HepG2 (cell line): ENCODE measurements around the gene HCK. TPM values are rescaled to one million over a fixed set of nuclear protein-coding genes. Genes with fewer than 3 reads are reported as not detected.

Experiments
- ATAC-seq: fragments of 200-7000 bp; cut with Tn5 transposase; 3 replicates; pipeline ENCODE4 v1.9.1; 2020; ENCODE audit warnings: mild to moderate bottlenecking, moderate library complexity
- BruUV-seq: library from RNA; stranded (reverse); fragments of 400-500 nt; replicated peaks from 2 replicates; lab custom pipeline; 2021; lab: Mats Ljungman, UMichigan
- CTCF ChIA-PET: fragments of 300-600 bp; formaldehyde crosslinking; extraction: SDS; loops from one replicate; lab custom pipeline; 2021; ENCODE audit warnings: low total read pairs, inconsistent platforms, low intra/inter-chr PET ratio; lab: Yijun Ruan, JAX
- POLR2A ChIA-PET: fragments of 350-600 bp; sonication (Branson Sonifier 250); formaldehyde crosslinking; loops from one replicate; lab custom pipeline; 2020; ENCODE audit warnings: antibody characterized with exemption, inconsistent platforms; lab: Yijun Ruan, JAX
- DNase-seq: peaks from one replicate; pipeline ENCODE4 v3.0.0-alpha.2; 2015; ENCODE audit warnings: low spot score
- FAIRE-seq: peaks from 3 replicates; lab custom pipeline; 2011; peaks lifted over from hg19 to GRCh38; lab: Jason Lieb, UNC
- H2AFZ ChIP-seq: one replicate; pipeline ENCODE4 v1.6.1; 2011; ENCODE audit warnings: low read length, inconsistent platforms
- H3K27ac ChIP-seq: fragments of 300-600 bp; 3 replicates; pipeline ENCODE4 v1.8.0; 2011; ENCODE audit warnings: mixed run types, mild to moderate bottlenecking, mixed read lengths, low read length, inconsistent platforms; ENCODE audit not compliant: insufficient read depth; ENCODE audit errors: extremely low read length
- H3K27me3 ChIP-seq, 2 experiments: fragments of 200-600 bp in 1 of 2; 2 replicates in 1 of 2; 3 replicates in 1 of 2; pipeline versions ENCODE4 v1.6.0 to v1.8.0; 2011; ENCODE audit warnings: low read length in 2 of 2, mild to moderate bottlenecking in 2 of 2, moderate library complexity in 2 of 2, inconsistent platforms in 1 of 2; ENCODE audit not compliant: insufficient read depth in 2 of 2, control insufficient read depth in 1 of 2
- H3K36me3 ChIP-seq, 2 experiments: fragments of 200-600 bp in 1 of 2; replicated peaks in 1 of 2; 2 replicates in 1 of 2; 3 replicates in 1 of 2; pipeline versions ENCODE4 v1.5.1 to v1.8.0; 2011; ENCODE audit warnings: low read length in 2 of 2, inconsistent platforms in 1 of 2; ENCODE audit not compliant: insufficient read depth in 2 of 2, control insufficient read depth in 1 of 2
- H3K4me1 ChIP-seq: 2 replicates; pipeline ENCODE4 v1.5.1; 2012; ENCODE audit warnings: low read length, inconsistent platforms; ENCODE audit not compliant: insufficient read depth
- H3K4me2 ChIP-seq: 2 replicates; pipeline ENCODE4 v1.6.0; 2011; ENCODE audit warnings: low read depth, low read length, inconsistent platforms
- H3K4me3 ChIP-seq, 3 experiments: fragments of 200-600 bp in 1 of 3; sonication (generic), shearing (Covaris generic) in 1 of 3; replicated peaks in 1 of 3; 2 replicates each; pipeline ENCODE4 v1.5.1; 2011 to 2016; ENCODE audit warnings: low read length in 3 of 3, inconsistent platforms in 2 of 3, low read depth in 2 of 3, mild to moderate bottlenecking in 2 of 3, control low read depth in 1 of 3, mixed read lengths in 1 of 3; ENCODE audit not compliant: insufficient read depth in 1 of 3
- H3K79me2 ChIP-seq: one replicate; pipeline ENCODE4 v1.6.1; 2011; ENCODE audit warnings: low read length, inconsistent platforms; ENCODE audit not compliant: insufficient read depth
- H3K9ac ChIP-seq: 2 replicates; pipeline ENCODE4 v1.6.0; 2011; ENCODE audit warnings: mild to moderate bottlenecking, low read depth, low read length, inconsistent platforms; ENCODE audit not compliant: insufficient read depth
- H3K9me3 ChIP-seq: 2 replicates; pipeline ENCODE4 v1.5.1; 2012; ENCODE audit warnings: mild to moderate bottlenecking, low read length
- H4K20me1 ChIP-seq: 2 replicates; pipeline ENCODE4 v1.6.0; 2011; ENCODE audit warnings: inconsistent platforms, mild to moderate bottlenecking, low read length, moderate library complexity; ENCODE audit not compliant: insufficient read depth
- ATF1 ChIP-seq: IDR thresholded peaks from 2 replicates; pipeline ENCODE4 v1.6.1; 2016; ENCODE audit warnings: mild to moderate bottlenecking, control low read depth
- ELF4 ChIP-seq: sonication (generic); formaldehyde crosslinking; IDR thresholded peaks from 2 replicates; pipeline ENCODE4 v1.5.0; 2020; ENCODE audit warnings: missing genetic modification reagents, mild to moderate bottlenecking, moderate library complexity, borderline replicate concordance
- FOXO1 ChIP-seq: sonication (generic); formaldehyde crosslinking; IDR thresholded peaks from 2 replicates; pipeline ENCODE4 v1.4.0; 2020; ENCODE audit warnings: missing genetic modification reagents
- GTF3A ChIP-seq: sonication (generic); formaldehyde crosslinking; conservative IDR thresholded peaks from 2 replicates; pipeline ENCODE4 v1.4.0; 2020; ENCODE audit warnings: mild to moderate bottlenecking, missing genetic modification reagents
- MAFG ChIP-seq: sonication (generic); formaldehyde crosslinking; IDR thresholded peaks from 2 replicates; pipeline ENCODE4 v1.5.1; 2020; ENCODE audit warnings: mild to moderate bottlenecking, missing genetic modification reagents
- RFXAP ChIP-seq: sonication (generic); formaldehyde crosslinking; IDR thresholded peaks from 2 replicates; pipeline ENCODE4 v1.4.0; 2020; ENCODE audit warnings: missing genetic modification reagents, borderline replicate concordance
- STAT5B ChIP-seq: sonication (generic); formaldehyde crosslinking; IDR thresholded peaks from 2 replicates; pipeline ENCODE4 v1.4.0; 2020; ENCODE audit warnings: missing genetic modification reagents
- TERF1 ChIP-seq: sonication (generic); formaldehyde crosslinking; IDR thresholded peaks from 2 replicates; pipeline ENCODE4 v1.8.0; 2022; ENCODE audit warnings: mild to moderate bottlenecking, missing genetic modification reagents, moderate library complexity
- ZNF124 ChIP-seq: sonication (generic); formaldehyde crosslinking; IDR thresholded peaks from 2 replicates; pipeline ENCODE4 v1.4.0; 2020; ENCODE audit warnings: missing genetic modification reagents
- ZNF451 ChIP-seq: sonication (generic); formaldehyde crosslinking; IDR thresholded peaks from 2 replicates; pipeline ENCODE4 v1.5.0; 2020; ENCODE audit warnings: mild to moderate bottlenecking, missing genetic modification reagents
- ZNF563 ChIP-seq: sonication (generic); formaldehyde crosslinking; IDR thresholded peaks from 2 replicates; pipeline ENCODE4 v1.8.0; 2022; ENCODE audit warnings: mild to moderate bottlenecking, moderate library complexity, missing genetic modification reagents
- ZNF687 ChIP-seq: sonication (generic); formaldehyde crosslinking; IDR thresholded peaks from 2 replicates; pipeline ENCODE4 v1.5.1; 2020; ENCODE audit warnings: mild to moderate bottlenecking, missing genetic modification reagents, moderate library complexity
- ZNF704 ChIP-seq: sonication (generic); formaldehyde crosslinking; IDR thresholded peaks from 2 replicates; pipeline ENCODE4 v1.8.1; 2023; ENCODE audit warnings: mild to moderate bottlenecking, inconsistent platforms, moderate library complexity, missing genetic modification reagents, borderline replicate concordance
- ZNF83 ChIP-seq: sonication (generic); formaldehyde crosslinking; IDR thresholded peaks from 2 replicates; pipeline ENCODE4 v1.4.0; 2020; ENCODE audit warnings: missing genetic modification reagents, mild to moderate bottlenecking, borderline replicate concordance
- ZSCAN9 ChIP-seq: IDR thresholded peaks from 2 replicates; pipeline ENCODE4 v1.6.1; 2016; ENCODE audit warnings: borderline replicate concordance
- WGBS: methylation state at CpG from one replicate; pipeline ENCODE4 v1.1.6; 2017; ENCODE audit warnings: low lambda C conversion rate; 5-methylcytosine and 5-hydroxymethylcytosine counted together
- in situ Hi-C: cut with HindIII; loops from 2 replicates; pipeline ENCODE4 v1.10.0; 2017; ENCODE audit warnings: low pct_unique_long_range_greater_than_20kb; ENCODE audit not compliant: extremely low pct_ligation_motif_present
- intact Hi-C: fragments of 100-400 bp; cut with micrococcal nuclease; formaldehyde crosslinking; loops from one replicate; pipeline ENCODE4 v1.10.0; 2022; ENCODE audit not compliant: unreplicated experiment
- polyA plus RNA-seq, 8 experiments: library from polyadenylated mRNA; depleted of rRNA in 3 of 8; stranded (reverse) in 7 of 8; unstranded in 1 of 8; fragments of >200 nt; fragmentation: Illumina TruSeq in 4 of 8; extraction: Trizol in 4 of 8; gene quantifications; 2 replicates each; pipeline versions ENCODE4 v1.2.1 to v1.2.3, GENCODE V29; 2011 to 2016; ENCODE audit warnings: low read depth in 4 of 8, missing spikeins in 1 of 8, mixed read lengths in 1 of 8; ENCODE audit not compliant: insufficient read depth in 1 of 8
- total RNA-seq, 5 experiments: library from RNA; depleted of rRNA; stranded (reverse); fragments of >200 nt; fragmentation: Illumina TruSeq; extraction: Trizol; gene quantifications; 2 replicates each; pipeline ENCODE4 v1.2.3, GENCODE V29; 2016; ENCODE audit warnings: low read depth in 1 of 5

HCK gene
- total and polyA plus RNA-seq, 2 of the 13 experiments (the other 11 are each of a cell fraction or from before 2014, with no cell fraction given) = 0.04 TPM; not detected in 1

GRCh38 chr20:32018269-32019155 is 33.5 kb upstream of the HCK start:
- peak; percentile 92 for ATAC-seq
- POLR2A ChIA-PET = interaction anchor here (0.6 to 1.0 kb wide), 3 partner anchors 10 to 175 kb away, joined by 3 to 4 read pairs (median 3); partner anchors contain the start of gene PDRG1
- H3K36me3 ChIP-seq = no peaks in the 10 kb centered on the region
- CTCF ChIA-PET = interaction anchor here (1.6 to 1.7 kb wide), 2 partner anchors 13 to 166 kb away, joined by 4 read pairs; no protein-coding TSS in a partner anchor
- peak; percentile 76 for DNase-seq
- H3K4me2 ChIP-seq = peak overlapping the region; percentile 97
- peaks cover 13% of the 10 kb centered on the region for H3K4me1 ChIP-seq
- under 1% methylated on average over 27 of the region's 67 CpGs for WGBS
- H3K27me3 ChIP-seq = peaks cover 15 to 70% of the 10 kb centered on the region in 2 experiments; a peak in 4 of 5 replicates
- no peak overlapping the region for H3K9ac ChIP-seq
- no peaks in the 10 kb centered on the region for H3K9me3 ChIP-seq
- in situ Hi-C loops = no loop called here
- no peaks in the 10 kb centered on the region for H3K79me2 ChIP-seq
- no peak for FAIRE-seq
- no TSS peak for BruUV-seq
- no peaks in the 10 kb centered on the region; the same call in 1 of the 2 replicates for H4K20me1 ChIP-seq
- peak overlapping the region; percentile 58 to 81 (median 65); a peak in 5 of 6 replicates for H3K4me3 ChIP-seq
- H2AFZ ChIP-seq = peak overlapping the region; percentile 58
- H3K27ac ChIP-seq = no peak overlapping the region
- intact Hi-C loops = loop anchor here (1.0 to 5.0 kb wide), 2 partner anchors 13 to 166 kb away; no protein-coding TSS in a partner anchor
- no peak for TF ChIP-seq ATF1 (CRISPR knock-in tag)
- TF ChIP-seq ZNF704 (CRISPR knock-in tag) = 0 out of 2 replicates have a peak, but pooled peaks have one; percentile 48
- no peak; the same call in 1 of the 2 replicates for TF ChIP-seq ZNF451
- 0 out of 2 replicates have a peak, but pooled peaks have one; percentile 38 for TF ChIP-seq GTF3A (CRISPR knock-in tag)
- peak; percentile 49; the same call in 1 of the 2 replicates for TF ChIP-seq RFXAP
- TF ChIP-seq FOXO1 = no peak
- TF ChIP-seq ELF4 (CRISPR knock-in tag) = no peak
- TF ChIP-seq ZNF124 (CRISPR knock-in tag) = no peak
- no peak for TF ChIP-seq MAFG
- TF ChIP-seq TERF1 = no peak
- no peak for TF ChIP-seq ZSCAN9 (CRISPR knock-in tag)
- TF ChIP-seq ZNF687 (CRISPR knock-in tag) = peak; percentile 59
- TF ChIP-seq ZNF563 (CRISPR knock-in tag) = no peak
- no peak for TF ChIP-seq ZNF83 (CRISPR knock-in tag)
- TF ChIP-seq STAT5B (CRISPR knock-in tag) = no peak
